Fibroblast of the conjunctiva (primary cell): ENCODE measurements around the gene FOXO6.

Source experiments
- DNase-seq: peaks from one replicate; pipeline ENCODE4 v3.0.0-alpha.2; 2010; ENCODE audit warnings: low read depth

FOXO6 gene

DNA sequence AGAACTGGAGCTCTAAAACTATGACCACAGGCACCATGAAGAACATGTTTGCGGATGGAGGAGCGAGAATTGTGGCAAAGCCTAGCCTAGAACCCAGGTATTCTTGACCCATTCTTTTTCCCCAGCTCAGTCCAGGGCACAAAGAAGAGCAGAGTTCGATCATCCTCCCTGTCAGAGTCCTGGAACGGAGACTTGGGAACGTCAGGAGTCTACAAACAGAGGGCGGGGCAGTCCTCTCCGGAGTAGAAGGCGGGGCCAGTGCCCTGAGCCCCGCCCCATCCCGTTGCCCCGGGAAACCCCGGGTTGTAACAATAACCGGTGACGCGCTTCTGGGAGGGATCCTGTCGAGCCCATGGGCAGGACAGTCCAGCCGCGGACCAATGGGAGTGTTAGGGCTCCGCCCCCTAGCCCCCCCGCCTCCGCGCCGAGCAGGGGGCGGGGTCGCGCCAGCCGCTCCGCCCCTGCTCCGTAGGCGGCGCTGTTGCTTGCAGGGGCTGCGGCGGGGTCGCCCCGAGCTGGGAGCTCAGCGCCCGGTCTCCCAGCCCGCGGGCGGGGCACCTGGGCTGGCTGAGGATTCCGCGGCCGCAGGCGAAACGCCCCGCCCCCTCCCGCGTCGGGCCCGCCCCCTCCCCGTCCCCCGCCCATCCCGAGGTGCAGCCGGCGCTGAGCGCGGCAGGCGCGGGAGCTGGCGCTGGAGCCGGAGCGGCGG is at the start of gene FOXO6:
TSS of gene FOXO6 (plus strand) at position 649 of the 709 bp plus-strand sequence.
- peak; percentile 90 for DNase-seq

DNA sequence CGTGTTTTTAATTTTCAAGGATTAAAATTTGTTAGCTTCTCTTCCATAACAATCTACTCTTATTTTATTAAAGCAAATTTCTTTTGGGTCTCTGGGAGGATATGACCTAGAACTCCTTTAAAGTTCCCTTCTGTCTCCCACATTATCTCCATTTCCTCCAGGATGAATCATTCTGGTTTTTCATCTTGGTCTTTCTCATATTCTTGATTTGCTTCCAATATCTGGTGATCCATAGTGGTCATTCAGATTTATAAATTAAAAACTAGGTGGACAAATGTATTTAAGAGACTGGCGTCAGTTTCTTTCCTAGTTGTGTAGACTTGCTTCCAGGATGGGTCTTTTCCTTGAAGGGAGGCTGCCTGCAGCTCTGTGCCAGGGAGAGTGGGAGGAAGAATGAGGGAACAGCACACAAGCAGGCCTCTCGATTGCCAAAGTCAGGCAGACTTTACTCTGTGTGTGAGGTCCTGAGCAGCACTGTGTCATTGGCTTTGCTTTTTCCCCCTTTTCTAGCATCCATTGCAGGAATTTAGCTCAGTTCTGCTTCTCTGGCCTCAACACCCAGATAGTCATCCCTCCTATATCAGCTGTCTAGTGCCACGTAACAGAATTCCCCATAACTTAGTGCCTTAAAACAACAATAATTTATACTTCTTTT is 48.1 kb upstream of the FOXO6 start:
- DNase-seq: no peak

DNA sequence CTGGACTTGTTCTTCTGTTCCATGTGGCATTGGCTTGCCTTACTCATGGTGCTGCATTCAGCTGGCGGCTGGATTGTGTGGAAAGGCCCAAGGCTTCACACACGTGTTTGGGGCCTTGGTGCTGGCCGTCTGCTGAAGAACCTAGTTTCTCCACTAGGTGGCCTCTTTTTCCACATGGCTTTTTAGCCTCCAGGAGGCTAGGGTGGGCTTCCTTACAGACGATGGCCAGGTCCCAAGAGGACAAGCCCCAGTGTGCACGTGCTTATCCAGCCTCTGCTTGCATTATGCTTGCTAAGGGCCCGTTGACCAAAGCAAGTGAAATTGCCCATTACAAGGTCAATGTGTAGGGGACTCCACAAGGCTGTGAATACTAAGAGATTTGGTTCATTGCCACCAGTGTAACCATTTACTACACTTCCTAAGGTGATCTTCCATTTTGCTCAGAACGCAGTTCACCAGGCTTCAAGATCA is 47.5 kb upstream of the FOXO6 start:
- no peak for DNase-seq

DNA sequence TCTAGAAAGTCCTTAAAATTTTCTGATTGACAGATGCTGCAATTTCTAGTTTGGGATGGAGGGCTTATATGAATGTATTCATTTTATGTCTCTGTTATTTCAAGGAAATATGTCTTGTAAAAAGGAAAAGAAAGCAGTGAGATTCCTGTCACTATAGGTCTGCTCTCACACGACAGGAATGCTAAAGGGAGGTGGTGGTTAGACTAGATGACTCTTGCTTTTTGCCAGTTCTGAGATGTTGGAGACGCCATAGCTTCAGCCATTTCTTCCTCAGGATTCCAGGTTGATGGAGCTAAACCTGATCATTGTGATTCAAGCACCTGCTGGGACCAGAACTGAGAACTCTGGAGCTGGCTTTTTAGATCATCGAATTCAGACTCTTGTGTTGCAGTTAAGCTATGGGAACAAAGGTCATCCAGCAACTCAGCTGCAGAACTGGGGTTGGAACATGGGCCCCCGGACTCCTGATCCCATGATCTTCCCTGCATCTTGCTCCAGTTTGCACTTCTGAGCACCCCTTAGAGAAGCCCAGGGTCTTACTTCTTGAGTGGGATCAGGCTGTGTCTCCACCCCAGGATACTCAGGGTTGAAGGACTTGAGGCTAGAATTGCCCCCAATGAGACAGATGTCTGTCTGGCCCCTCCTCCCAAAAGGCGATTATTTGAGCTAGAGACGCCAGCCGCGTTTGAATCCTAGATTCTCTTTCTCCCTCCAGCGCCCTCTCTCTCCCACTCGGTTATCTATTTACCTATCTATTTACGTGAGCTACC is 46.7 kb upstream of the FOXO6 start:
- DNase-seq: no peak

DNA sequence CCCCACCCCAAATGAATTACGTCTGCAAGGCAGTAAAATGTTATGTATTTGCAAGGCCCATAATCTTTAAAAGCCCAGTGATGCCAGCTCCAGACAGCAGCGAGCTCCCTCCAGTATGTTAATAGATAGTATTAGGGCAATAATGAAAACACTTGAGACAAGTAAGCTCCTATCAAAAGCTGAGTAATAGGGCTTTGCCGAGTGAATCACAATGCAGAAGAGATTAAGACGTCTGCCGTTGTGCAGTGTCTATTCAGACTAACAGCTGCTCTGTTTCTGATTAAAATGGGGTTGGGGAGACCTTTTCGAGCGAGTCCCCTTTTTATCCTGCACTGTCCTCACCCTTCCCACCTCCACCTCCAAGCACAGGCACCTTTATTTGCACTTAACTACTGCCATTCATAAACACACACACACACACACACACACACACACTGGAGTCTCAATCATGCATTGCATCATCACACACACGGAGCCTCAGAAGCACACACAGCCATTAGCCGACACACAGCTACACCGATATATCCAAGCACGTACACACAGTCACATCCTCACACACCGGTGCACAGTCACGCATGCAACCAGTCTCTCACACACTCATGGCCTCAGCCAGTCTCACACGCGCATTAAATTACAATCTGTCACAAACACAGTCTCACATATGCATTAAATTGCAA is 46.0 kb upstream of the FOXO6 start:
- DNase-seq: no peak

DNA sequence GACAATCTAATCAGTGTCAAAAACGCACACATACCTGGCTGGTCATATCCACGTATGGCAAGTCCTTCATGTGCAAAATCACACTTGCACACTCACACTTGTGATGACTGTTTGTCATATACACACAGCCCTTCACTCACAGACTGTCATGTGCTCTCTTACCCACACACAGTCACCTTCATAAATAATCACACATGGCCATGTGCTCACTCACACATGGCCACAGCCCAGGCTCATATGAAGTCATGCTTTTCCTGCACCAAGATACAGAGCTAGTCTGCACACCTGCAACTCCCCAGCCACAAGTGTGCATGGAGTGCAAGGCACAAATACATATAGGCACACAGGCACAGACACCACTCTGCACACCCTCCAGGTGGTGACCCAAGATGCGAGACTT is 45.4 kb upstream of the FOXO6 start:
- no peak for DNase-seq

DNA sequence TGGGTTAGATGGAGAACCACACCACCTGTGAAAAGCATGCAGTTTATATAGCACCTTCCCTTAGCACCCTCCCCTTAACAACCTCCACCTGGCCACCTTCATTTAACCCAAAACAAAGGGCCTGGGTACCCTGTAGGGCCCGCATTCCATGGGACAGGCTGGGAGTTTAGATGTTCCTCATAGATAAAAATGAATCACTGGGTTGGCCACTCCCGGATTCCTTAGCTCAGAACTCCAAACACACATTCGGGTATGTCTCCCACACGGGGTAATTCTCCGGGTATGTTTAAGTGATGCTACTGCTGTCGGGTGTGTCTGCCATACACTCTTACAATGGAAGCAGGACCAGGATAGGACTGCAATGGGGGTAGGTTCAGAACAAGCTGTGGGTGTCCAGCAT is 43.9 kb upstream of the FOXO6 start:
- no peak for DNase-seq

DNA sequence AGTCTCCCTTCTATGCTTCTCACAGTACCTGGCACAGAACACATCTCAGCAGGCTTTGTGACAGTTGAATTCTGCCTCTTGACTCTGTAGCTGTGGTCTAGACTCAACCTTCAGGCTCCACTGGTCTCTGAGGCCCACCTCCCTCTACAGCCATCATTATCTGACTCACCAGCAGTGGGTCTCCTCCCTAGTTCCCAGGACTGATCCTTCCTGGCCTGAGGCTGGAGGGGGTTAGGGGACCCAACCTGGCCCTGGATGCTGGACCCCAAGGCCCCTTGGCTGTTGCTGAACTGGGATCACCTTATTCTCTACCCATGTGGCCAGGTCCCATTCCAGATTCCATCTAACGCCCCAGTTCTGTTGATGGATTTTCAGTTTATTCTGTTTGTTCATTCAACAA is 43.1 kb upstream of the FOXO6 start:
- DNase-seq: no peak

DNA sequence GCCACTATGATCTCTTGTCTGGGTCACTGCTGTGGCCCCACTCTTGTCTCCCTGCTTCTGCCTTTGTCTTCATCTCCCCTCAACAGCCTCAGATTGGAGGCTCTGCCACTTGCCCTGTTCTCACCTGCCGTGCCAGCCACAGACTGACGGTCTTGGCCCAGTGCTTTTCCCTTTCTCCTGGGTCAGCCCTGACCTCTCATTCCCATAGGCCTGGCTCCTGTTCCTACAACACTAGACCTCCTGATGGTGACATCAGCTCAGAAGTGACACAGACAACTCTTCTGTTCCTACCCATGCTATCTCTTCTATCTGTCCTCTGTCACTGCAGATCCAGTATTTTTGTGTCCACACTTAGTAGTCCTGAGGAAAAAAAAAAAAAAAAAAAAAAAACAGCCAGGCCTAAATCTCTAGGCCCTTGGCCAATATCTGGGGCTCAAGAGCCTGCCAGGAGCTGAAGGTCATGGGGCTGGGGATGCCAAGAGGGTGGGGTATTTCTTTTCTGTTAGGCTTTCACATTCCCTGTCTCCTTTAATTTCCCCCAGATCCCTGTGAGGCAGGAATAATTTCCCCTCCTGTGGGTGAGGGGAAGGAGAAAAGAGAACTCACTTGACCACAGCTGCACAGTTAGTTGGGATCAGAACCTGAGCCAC is 42.0 kb upstream of the FOXO6 start:
- no peak for DNase-seq

DNA sequence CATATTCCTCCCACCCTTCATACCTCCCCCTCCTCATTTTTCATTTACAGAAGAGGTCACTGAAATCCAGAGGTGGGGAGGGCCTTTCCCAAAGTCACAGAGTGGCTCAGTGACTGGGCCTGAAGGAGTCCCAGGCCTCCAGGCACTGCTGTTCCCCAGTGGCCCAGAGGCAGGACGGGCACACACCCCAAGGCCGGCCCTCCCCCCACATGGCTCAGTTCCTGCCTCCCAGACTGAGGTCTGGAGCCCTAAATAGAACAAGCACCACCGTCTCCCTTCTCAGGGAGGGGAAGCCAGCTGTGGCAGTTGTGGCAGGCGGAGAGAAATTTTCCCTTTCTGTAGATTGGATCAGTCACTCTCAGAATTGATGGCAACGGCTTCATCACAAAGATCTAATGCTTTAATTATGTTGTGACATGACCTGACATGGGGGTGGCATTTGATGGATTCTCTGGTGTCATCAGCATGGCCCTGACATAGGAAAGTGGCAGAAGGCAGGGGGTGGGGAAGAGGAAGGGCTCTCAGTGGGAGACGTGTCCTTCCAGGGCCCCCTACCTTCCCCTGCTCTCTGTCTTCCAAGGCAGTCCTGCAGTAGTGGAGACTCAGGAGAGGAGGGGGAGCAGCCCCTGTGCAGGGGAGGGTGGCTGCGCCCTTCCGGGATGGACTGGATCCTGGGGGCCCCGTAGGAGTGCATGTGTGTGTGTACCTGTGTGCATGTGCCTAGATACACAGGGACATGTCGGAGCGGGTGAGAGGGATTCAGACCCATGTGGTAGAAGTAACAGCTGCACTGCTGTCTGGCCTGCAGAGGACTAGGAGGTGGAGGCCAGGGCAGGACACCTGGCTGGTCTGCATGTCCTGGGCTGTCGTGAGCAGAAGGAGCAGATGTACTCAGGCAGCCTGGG is 41.2 kb upstream of the FOXO6 start:
- DNase-seq: no peak

DNA sequence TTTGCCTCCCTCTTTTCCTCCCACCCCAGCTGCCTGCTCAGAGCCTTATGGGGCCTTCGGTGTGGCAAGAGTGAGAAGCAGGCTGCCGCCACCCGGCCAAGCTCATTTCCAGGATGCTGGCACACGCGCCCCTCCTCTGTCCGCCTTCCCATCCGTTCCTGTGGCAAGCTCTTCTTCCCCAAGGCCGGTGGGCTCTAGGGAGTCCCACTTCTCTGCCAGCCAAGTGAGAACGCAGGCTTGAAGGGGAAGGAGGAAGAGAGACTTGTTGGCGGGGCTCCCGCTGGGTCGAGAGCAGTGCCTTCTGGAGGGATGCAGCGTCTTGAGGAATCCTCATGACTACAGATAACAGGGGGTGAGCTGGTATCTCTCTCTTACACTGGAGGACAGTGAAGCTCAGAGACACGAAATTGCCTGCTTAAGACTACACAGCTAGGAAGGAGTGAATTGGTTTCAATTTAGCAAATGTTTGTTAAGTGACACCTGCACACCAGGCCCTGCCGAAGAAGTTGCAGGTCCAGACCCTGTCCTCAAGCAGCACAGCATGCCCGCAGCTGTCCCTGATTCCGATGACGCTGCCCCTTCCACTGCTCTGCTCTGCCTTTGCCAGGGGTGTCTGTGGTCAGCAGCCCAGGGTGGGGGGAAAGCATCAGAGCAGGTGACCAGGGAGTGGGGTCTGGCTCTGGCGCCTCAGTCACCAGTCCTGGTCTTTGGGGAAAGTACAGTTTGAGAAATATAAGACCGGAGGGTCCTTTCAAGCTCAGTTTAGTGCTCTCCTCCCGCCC is 40.1 kb upstream of the FOXO6 start:
- no peak for DNase-seq

DNA sequence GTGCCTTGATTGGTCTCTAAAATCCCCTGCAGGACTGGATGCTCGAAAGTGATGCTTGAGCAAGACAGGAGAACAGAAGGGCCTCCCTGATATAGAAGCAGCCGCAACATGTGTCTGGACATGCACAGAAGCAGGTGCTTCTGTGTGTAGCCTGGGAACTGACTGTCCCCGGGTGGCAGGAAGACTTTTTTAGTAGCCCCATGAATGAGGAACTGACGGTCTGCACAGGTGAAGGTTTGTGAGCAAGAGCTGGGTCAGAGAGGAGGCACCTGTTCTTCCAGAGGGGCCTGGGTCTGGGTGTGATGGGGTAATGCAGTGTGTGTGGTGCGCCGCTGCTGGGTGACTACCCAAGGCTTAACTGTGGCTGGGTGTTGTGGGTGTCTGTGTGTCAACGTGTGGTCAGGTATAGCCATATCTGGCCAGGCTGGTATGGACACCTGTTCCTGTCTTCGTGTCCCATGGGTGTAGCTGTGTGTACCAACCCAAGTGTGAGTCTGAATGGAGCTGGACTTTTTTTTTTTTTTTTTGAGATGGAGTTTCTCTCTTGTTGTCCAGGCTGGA is 39.1 kb upstream of the FOXO6 start:
- no peak for DNase-seq

DNA sequence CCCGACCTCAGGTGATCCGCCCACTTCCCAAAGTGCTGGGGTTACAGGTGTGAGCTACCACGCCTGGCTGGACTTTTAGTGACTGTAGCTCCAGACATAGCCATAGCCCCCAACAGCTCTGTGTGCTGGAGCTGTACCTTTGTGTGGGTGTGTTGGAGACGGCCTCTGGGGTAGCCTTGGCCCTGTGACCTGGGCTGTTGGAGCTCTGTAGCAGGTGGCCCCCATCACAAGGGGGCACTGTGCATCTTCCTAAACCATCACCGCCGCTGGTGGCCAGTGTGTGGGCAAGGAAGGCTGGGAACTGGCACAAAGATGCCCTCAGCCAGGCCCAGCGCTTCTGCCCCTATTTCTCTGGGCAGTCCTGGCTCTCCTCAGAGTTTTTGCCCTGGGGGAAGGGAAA is 38.4 kb upstream of the FOXO6 start:
- DNase-seq: no peak

DNA sequence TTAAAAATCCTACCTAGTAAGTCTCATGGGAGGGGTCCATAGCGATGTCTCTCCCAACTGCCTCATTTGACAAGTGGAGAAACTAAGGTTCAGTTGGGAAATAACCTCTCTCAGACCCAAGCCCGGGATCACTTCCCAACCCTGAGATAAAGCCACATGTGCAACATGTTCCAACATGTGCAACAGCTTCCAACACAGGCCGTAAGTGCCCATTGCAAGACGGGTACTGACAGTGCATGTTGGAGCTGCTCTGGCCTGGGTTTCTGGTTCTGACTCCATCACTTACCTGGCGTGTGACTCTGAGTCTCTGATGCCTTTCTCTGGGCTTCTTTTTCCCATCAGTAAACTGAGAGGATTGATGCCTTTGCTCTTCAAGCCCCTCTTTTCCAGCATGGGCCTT is 38.0 kb upstream of the FOXO6 start:
- DNase-seq: no peak

DNA sequence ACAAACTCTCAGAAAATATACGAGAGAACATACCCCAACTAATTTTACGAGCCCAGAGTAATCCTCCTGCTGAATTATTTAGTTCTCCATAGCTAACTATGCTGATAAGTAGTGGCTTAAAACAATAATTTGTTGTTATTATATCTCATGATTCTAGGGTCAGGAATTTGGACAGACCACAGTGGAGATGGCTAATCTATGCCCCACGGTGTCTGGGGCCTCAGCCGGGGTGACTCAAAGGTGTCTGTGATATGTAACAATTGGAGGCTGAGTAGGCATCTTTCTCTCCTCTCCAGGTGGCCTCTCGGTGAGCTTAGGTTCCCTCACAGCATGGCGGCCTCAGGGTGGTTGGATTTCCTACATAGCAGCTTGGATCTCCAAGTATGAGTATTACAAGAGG is 35.4 kb upstream of the FOXO6 start:
- no peak for DNase-seq

DNA sequence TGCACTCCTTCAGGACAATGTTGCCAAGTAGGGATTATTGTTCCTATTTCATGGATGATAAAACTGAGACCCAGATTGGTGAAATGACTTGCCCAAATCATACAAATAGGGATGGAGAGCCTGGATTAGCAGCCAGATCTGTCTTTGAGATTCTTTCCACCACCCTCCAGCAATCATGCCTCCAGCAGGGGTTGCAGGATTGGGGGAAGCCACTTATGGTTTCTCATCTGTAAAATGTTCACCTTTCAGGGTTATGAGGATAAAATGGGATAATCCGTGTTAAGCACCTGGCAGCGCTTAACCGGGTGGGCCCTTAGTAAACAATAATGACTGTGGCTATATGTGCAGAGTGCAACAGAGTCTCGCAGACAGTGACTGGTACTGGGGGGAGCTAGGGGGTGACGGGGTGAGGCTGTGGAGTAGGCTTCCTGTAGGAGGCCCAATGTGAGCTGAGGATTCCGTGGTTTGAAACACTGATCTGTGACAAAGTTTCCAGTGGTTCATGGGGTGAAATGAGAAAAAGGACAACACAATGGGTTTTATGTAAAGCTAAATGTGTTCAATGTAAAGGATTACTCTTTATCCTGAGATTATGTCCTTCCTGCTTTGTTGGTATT is 33.7 kb upstream of the FOXO6 start:
- no peak for DNase-seq

DNA sequence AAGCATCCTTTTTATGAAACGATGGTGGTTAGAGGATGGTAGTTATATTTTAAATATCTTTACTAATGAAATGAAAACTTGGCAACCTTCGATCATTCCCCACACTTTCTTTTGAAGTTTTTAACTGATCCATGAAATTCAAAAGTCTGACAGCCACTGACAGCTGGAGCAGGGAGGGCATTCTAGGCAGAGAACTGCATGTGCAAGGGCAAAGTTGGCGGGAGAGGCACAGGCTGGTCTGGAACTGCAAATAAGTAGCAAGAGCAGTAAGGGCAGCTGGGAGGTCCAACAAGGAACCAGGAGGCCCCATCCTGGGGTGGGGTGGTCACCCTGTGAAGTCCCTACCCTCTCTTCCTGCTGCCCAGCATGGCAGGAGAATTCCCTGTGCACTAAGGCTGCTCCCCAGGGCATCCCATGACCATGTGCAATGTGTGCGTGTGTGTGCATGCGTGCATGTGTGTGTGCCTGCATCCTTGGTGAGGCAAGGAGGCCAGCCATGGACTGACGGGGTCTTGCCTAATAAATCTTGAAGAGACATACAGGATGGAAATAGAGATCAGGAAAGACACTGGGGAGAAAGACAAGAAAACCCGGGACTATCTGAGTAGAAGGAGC is 33.1 kb upstream of the FOXO6 start:
- no peak for DNase-seq

DNA sequence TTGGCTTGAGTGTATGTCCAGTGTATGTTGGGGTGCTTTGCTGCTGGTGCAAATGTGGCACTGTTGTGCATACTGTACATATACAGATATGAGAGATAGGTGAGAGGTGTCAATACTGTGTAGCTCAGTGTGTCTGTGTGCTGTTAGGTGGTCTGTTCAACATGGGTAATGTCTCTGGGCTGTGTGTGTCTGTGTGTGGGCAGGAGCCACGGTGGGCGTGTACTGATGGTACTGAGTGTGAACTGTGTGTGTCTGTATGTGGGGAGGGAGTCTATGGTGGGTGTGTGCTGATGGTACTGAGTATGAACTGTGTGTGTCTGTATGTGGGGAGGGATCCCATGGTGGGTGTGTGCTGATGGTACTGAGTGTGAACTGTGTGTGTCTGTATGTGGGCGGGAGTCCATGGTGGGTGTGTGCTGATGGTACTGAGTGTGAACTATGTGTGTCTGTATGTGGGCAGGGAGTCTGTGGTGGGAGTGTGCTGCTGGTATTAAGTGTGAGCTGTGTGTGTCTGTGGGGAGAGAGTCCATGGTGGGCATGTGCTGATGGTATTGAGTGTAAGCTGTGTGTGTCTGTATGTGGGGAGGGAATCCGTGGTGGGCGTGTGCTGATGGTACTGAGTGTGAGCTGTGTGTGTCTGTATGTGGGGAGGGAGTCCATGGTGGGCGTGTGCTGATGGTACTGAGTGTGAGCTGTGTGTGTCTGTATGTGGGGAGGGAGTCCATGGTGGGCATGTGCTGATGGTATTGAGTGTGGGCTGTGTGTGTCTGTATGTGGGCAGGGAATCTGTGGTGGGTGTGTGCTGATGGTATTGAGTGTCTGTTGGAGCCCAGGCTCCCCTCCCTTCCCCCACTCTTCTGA is 32.2 kb upstream of the FOXO6 start:
- no peak for DNase-seq
